OCI-LY3 (cell line): ENCODE results near the gene FAR1.

Source experiments
- H2AFZ ChIP-seq: fragments of 200-600, 300-600 bp; shearing (Covaris generic); 2 replicates; pipeline ENCODE4 v1.6.0; 2014; ENCODE audit warnings: antibody characterized with exemption, low read depth, low read length
- H3K27ac ChIP-seq: fragments of 200-600, 300-600 bp; sonication (generic); 2 replicates; pipeline ENCODE4 v1.5.1; 2014; ENCODE audit warnings: mild to moderate bottlenecking, low read length, moderate library complexity, mixed read lengths
- H3K27me3 ChIP-seq: fragments of 200-600, 300-600 bp; sonication (generic); 2 replicates; pipeline ENCODE4 v1.6.1; 2014; ENCODE audit warnings: low read depth, low read length, mixed read lengths
- H3K36me3 ChIP-seq: fragments of 200-600, 300-600 bp; sonication (generic); replicated peaks from 2 replicates; pipeline ENCODE3; 2014; ENCODE audit warnings: low read depth, low read length, mixed read lengths
- H3K4me1 ChIP-seq: fragments of 300-600, 200-600 bp; sonication (generic); 2 replicates; pipeline ENCODE4 v1.6.1; 2014; ENCODE audit warnings: low read length, mixed read lengths
- H3K4me2 ChIP-seq: fragments of 200-600, 300-600 bp; sonication (generic); 2 replicates; pipeline ENCODE4 v1.6.1; 2014; ENCODE audit warnings: low read length, mixed read lengths
- H3K4me3 ChIP-seq: fragments of 300-600, 200-600 bp; sonication (generic); 2 replicates; pipeline ENCODE4 v1.5.1; 2014; ENCODE audit warnings: antibody characterized with exemption, mild to moderate bottlenecking, low read length, moderate library complexity
- H3K79me2 ChIP-seq: fragments of 300-600, 200-600 bp; shearing (Covaris generic); 2 replicates; pipeline ENCODE4 v1.6.1; 2014; ENCODE audit warnings: mild to moderate bottlenecking, low read length, mixed read lengths
- H3K9ac ChIP-seq: fragments of 300-600, 200-600 bp; shearing (Covaris generic); 2 replicates; pipeline ENCODE4 v1.6.0; 2014; ENCODE audit warnings: mild to moderate bottlenecking, low read length, moderate library complexity
- H3K9me3 ChIP-seq: fragments of 200-600, 300-600 bp; shearing (Covaris generic); 2 replicates; pipeline ENCODE4 v1.6.1; 2014; ENCODE audit warnings: low read length, mixed read lengths; ENCODE audit not compliant: insufficient read depth
- H4K20me1 ChIP-seq: fragments of 200-600, 300-600 bp; sonication (generic); 2 replicates; pipeline ENCODE4 v1.6.1; 2016; ENCODE audit warnings: low read length, mixed read lengths; ENCODE audit not compliant: insufficient read depth
- CTCF ChIP-seq: fragments of 200-600, 300-600 bp; sonication (generic); IDR thresholded peaks from 2 replicates; pipeline ENCODE4 v1.5.1; 2014; ENCODE audit warnings: antibody characterized with exemption, low read length, low read depth
- EZH2phosphoT487 ChIP-seq: fragments of 200-600 bp; shearing (Covaris generic); IDR thresholded peaks from 2 replicates; pipeline ENCODE4 v1.6.1; 2018; ENCODE audit warnings: antibody characterized with exemption, mixed run types, low read depth

The FAR1 gene

DNA sequence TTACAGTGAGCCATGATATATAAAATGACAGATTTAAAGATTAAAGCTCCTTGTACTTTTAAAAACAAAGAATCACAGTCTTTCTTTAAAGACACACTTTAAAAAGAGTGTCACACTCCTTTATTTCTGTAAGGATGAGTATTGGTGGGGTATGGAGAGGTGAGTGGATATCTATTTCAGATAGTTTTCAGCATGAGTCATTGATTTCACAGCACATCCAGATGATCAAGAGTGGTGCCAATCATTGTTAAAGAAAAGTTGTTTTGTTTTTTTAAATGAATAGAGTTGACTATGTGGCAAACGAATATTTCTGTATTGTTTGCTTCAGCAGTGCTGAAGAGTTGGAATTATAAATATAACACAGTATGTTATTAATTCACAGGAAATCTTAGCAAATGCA lies 52.5 kb downstream of the FAR1 start:
- Histone ChIP-seq H3K27ac (no peak overlapping the region), H3K4me3 (no peak overlapping the region), H3K36me3 (peaks cover 18% of the 10 kb centered on the region), H3K9me3 (no peaks in the 10 kb centered on the region), H3K9ac (no peak overlapping the region), H3K79me2 (no peaks in the 10 kb centered on the region), H3K4me1 (no peaks in the 10 kb centered on the region), H2AFZ (no peak overlapping the region), H3K4me2 (no peak overlapping the region), H3K27me3 (no peaks in the 10 kb centered on the region), H4K20me1 (no peaks in the 10 kb centered on the region)
- TF ChIP-seq CTCF (no peak), EZH2phosphoT487 (no peak)

DNA sequence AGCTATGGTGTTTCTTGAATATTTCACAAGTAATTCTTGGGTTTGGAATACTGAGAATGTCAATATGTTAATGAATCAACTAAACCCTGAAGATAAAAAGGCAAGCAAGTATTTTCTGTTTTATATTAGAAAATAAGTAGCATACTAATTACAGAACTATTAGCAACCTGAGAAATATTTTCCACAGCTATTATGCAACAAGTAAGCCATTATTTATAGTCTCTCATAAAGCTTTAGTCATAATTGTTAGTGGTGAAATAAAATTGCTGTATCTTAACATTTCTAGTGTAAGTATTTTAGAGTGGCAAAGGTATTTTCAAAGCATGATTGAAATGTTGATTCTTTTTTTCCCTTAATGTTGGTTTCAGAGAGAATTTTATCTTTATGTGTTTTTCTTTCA lies 53.3 kb downstream of the FAR1 start:
- H3K36me3 ChIP-seq, result peaks cover 21% of the 10 kb centered on the region
- TF ChIP-seq CTCF (no peak), EZH2phosphoT487 (no peak)
- no peak overlapping the region for H3K4me2 ChIP-seq
- H3K27ac ChIP-seq, result no peak overlapping the region
- H3K27me3 ChIP-seq, result no peaks in the 10 kb centered on the region
- H3K79me2 ChIP-seq, result no peaks in the 10 kb centered on the region
- no peaks in the 10 kb centered on the region for H3K4me1 ChIP-seq
- no peaks in the 10 kb centered on the region for H3K9me3 ChIP-seq
- H3K4me3 ChIP-seq, result no peak overlapping the region
- no peak overlapping the region for H2AFZ ChIP-seq
- no peaks in the 10 kb centered on the region for H4K20me1 ChIP-seq
- no peak overlapping the region for H3K9ac ChIP-seq

DNA sequence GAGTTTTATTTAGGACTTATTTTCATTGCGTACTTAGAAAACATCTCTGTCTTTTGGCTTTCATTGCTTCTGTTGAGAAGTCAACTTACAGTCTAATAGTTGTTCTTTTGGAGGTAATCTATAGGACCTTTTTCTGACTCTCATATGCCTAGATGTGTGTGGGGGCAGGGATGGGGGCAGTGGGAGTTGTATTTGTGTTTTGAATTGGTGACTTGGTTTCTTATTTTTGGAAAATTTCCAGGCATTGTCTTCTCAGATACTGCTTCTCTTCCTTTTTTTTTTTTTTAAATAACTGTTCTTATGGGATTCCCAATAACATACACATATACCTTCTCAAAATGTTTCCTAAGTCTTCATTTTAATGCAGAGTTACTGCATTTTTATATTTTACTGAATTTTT lies 58.0 kb downstream of the FAR1 start:
- Histone ChIP-seq H2AFZ (no peak overlapping the region), H3K79me2 (no peaks in the 10 kb centered on the region)
- TF ChIP-seq CTCF (no peak), EZH2phosphoT487 (no peak)

GRCh38 chr11:13728076-13728475 lies 59.6 kb downstream of the FAR1 start:
- TF ChIP-seq CTCF (no peak), EZH2phosphoT487 (no peak)
- H3K36me3 ChIP-seq, result peaks cover 38% of the 10 kb centered on the region
- H3K79me2 ChIP-seq, result no peaks in the 10 kb centered on the region
- no peaks in the 10 kb centered on the region for H3K27me3 ChIP-seq
- no peaks in the 10 kb centered on the region for H3K4me1 ChIP-seq
- H3K9me3 ChIP-seq, result no peaks in the 10 kb centered on the region
- H3K4me3 ChIP-seq, result no peak overlapping the region
- H3K9ac ChIP-seq, result no peak overlapping the region
- no peak overlapping the region for H2AFZ ChIP-seq
- no peaks in the 10 kb centered on the region for H4K20me1 ChIP-seq
- H3K27ac ChIP-seq, result no peak overlapping the region
- H3K4me2 ChIP-seq, result no peak overlapping the region

More for the DNA sequence above, 58.0 kb downstream of the FAR1 start:
- no peaks in the 10 kb centered on the region for H4K20me1 ChIP-seq
- H3K9ac ChIP-seq, result no peak overlapping the region
- H3K4me2 ChIP-seq, result no peak overlapping the region
- H3K4me1 ChIP-seq, result no peaks in the 10 kb centered on the region
- H3K27ac ChIP-seq, result no peak overlapping the region
- H3K27me3 ChIP-seq, result no peaks in the 10 kb centered on the region
- H3K4me3 ChIP-seq, result no peak overlapping the region
- peaks cover 44% of the 10 kb centered on the region for H3K36me3 ChIP-seq
- no peaks in the 10 kb centered on the region for H3K9me3 ChIP-seq
